Esophagus squamous epithelium (tissue), 4 donors: ENCODE data around the gene YBX3.

Experiments
- CTCF ChIP-seq, 6 experiments: fragments of 450-650 bp in 4 of 6; fragments of 200-600 bp in 2 of 6; sonication (generic) in 2 of 6; IDR thresholded peaks; one replicate each; pipeline ENCODE4 v1.5.1; 2016 to 2019; ENCODE audit warnings: antibody characterized with exemption in 6 of 6, mild to moderate bottlenecking in 4 of 6, moderate library complexity in 4 of 6
- POLR2A ChIP-seq, 4 donors: fragments of 450-650 bp; IDR thresholded peaks; one replicate each; pipeline ENCODE4 v1.6.1; 2017; ENCODE audit warnings: antibody characterized with exemption in 4 of 4, mild to moderate bottlenecking in 4 of 4, moderate library complexity in 3 of 4

DNA sequence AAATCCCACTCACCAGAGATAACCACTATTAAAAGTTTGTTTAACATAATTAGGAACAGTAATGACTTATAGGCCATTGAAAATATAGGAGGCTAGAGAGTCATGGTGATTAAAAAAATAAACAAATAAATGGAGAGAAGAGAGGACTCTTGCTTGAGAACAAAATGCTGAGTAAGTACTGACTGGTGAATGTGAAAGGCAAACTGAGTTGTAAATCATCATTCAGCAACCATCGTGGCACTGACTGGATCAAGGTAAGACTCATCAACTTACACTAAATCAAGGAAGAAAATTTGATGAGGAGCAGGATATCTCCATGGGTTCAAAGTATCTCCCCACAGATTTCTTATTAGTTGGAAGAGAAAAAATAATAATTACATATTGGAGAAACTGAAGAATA, 14.1 kb upstream of the YBX3 start:
- TF ChIP-seq CTCF (IDR thresholded peaks at IDR 0.05) (no peak), POLR2A (IDR thresholded peaks at IDR 0.05) (no peak)
